PC-9 (cell line): ENCODE measurements around the gene ISOC1. TPM values are rescaled to one million over a fixed set of nuclear protein-coding genes. Genes with fewer than 3 reads are reported as not detected.

Source experiments
- BruUV-seq: library from RNA; stranded (reverse); fragments of 400-500 nt; replicated peaks from 2 replicates; lab custom pipeline; 2021; lab: Mats Ljungman, UMichigan
- CTCF ChIA-PET: fragments of 300-600 bp; sonication (Branson Sonifier 250); formaldehyde crosslinking; loops from one replicate; lab custom pipeline; 2022; ENCODE audit warnings: antibody characterized with exemption; lab: Charles Lee
- POLR2A ChIA-PET: fragments of 300-600 bp; sonication (Branson Sonifier 250); formaldehyde crosslinking; loops from one replicate; lab custom pipeline; 2022; ENCODE audit warnings: antibody characterized with exemption; ENCODE audit not compliant: unreplicated experiment; lab: Charles Lee
- DNase-seq, 2 experiments: peaks; one replicate each; pipeline versions ENCODE4 v3.0.0 to v3.0.0-alpha.2; 2015 to 2022; ENCODE audit warnings: mixed read lengths in 1 of 2
- H2AFZ ChIP-seq: fragments of 200-600 bp; sonication (generic); 2 replicates; pipeline ENCODE4 v1.8.1; 2017; ENCODE audit warnings: antibody characterized with exemption
- H3F3A ChIP-seq: fragments of 200-600 bp; sonication (generic); 2 replicates; pipeline ENCODE4 v1.8.1; 2017; ENCODE audit warnings: antibody characterized with exemption, mild to moderate bottlenecking, low read depth; ENCODE audit not compliant: insufficient read depth
- H3K27ac ChIP-seq: fragments of 200-600 bp; sonication (generic); 2 replicates; pipeline ENCODE4 v1.6.1; 2016; ENCODE audit warnings: mixed run types
- H3K27me3 ChIP-seq: fragments of 200-600 bp; sonication (generic); 2 replicates; pipeline ENCODE4 v1.6.1; 2016; ENCODE audit warnings: low read depth, mixed run types; ENCODE audit not compliant: insufficient read depth
- H3K36me3 ChIP-seq: fragments of 200-600 bp; sonication (generic); 2 replicates; pipeline ENCODE4 v1.6.1; 2016; ENCODE audit warnings: low read depth, mixed run types
- H3K4me1 ChIP-seq: fragments of 200-600 bp; sonication (generic); replicated peaks from 2 replicates; pipeline ENCODE4 v1.6.1; 2016; ENCODE audit warnings: mixed run types; ENCODE audit not compliant: insufficient read depth
- H3K4me2 ChIP-seq: fragments of 200-600 bp; sonication (generic); 2 replicates; pipeline ENCODE4 v1.6.1; 2017; ENCODE audit warnings: mixed run types
- H3K4me3 ChIP-seq: fragments of 200-600 bp; sonication (generic); 2 replicates; pipeline ENCODE4 v1.6.1; 2016; ENCODE audit warnings: mixed run types
- H3K79me2 ChIP-seq: fragments of 200-600 bp; sonication (generic); 2 replicates; pipeline ENCODE4 v1.6.1; 2017; ENCODE audit warnings: low read depth, mixed run types
- H3K9me2 ChIP-seq: fragments of 200-600 bp; sonication (generic); 2 replicates; pipeline ENCODE4 v1.8.1; 2017; ENCODE audit warnings: mild to moderate bottlenecking; ENCODE audit not compliant: insufficient read depth
- H3K9me3 ChIP-seq: fragments of 200-600 bp; sonication (generic); 2 replicates; pipeline ENCODE4 v1.8.1; 2016; ENCODE audit warnings: low read depth; ENCODE audit not compliant: insufficient read depth
- H4K20me1 ChIP-seq: fragments of 200-600 bp; sonication (generic); 2 replicates; pipeline ENCODE4 v1.8.1; 2017; ENCODE audit not compliant: insufficient read depth
- CTCF ChIP-seq: fragments of 200-600 bp; sonication (generic); conservative IDR thresholded peaks from 2 replicates; pipeline ENCODE4 v1.6.1; 2017; ENCODE audit warnings: mixed run types, antibody characterized with exemption, mild to moderate bottlenecking, moderate library complexity
- EZH2 ChIP-seq: fragments of 200-600 bp; sonication (generic); IDR thresholded peaks from 2 replicates; pipeline ENCODE4 v1.8.0; 2017; ENCODE audit warnings: antibody characterized with exemption, low read depth
- intact Hi-C: fragments of 100-400 bp; cut with micrococcal nuclease; formaldehyde crosslinking; loops from one replicate; pipeline ENCODE4 v1.10.0; 2022; ENCODE audit not compliant: unreplicated experiment
- total RNA-seq: library from RNA; stranded (reverse); gene quantifications from 2 replicates; pipeline ENCODE4 v1.2.3, GENCODE V29; 2021

ISOC1 gene
- total RNA-seq, 1 experiment from 2014 or later, result 7.5 TPM

GRCh38 chr5:129096382-129096991, 1.9 kb downstream of the ISOC1 start:
- no peaks in the 10 kb centered on the region for H3K36me3 ChIP-seq
- H3K9me3 ChIP-seq, result no peaks in the 10 kb centered on the region
- H3K9me2 ChIP-seq, result no peaks in the 10 kb centered on the region
- peak overlapping the region; percentile 88 for H3K4me2 ChIP-seq
- no peak for DNase-seq
- H3K27me3 ChIP-seq, result no peaks in the 10 kb centered on the region
- ChIA-PET POLR2A (no interaction called here), CTCF (no interaction called here)
- TF ChIP-seq CTCF (no peak), EZH2 (no peak)
- peaks cover 29% of the 10 kb centered on the region for H3K79me2 ChIP-seq
- peaks cover 14% of the 10 kb centered on the region for H3K4me1 ChIP-seq
- no peak overlapping the region for H3K4me3 ChIP-seq
- H3K27ac ChIP-seq, result no peak overlapping the region
- no peaks in the 10 kb centered on the region for H3F3A ChIP-seq
- no TSS peak for BruUV-seq
- no peaks in the 10 kb centered on the region for H4K20me1 ChIP-seq
- H2AFZ ChIP-seq, result no peak overlapping the region
- intact Hi-C loops, result no loop called here

GRCh38 chr5:129097498-129098296, 3.1 kb downstream of the ISOC1 start:
- CTCF ChIA-PET, result no interaction called here
- Histone ChIP-seq H3K4me2 (no peak overlapping the region), H3K9me2 (no peaks in the 10 kb centered on the region), H4K20me1 (no peaks in the 10 kb centered on the region), H2AFZ (no peak overlapping the region), H3K79me2 (peaks cover 29% of the 10 kb centered on the region), H3F3A (no peaks in the 10 kb centered on the region), H3K36me3 (no peaks in the 10 kb centered on the region), H3K27me3 (no peaks in the 10 kb centered on the region), H3K4me1 (peaks cover 14% of the 10 kb centered on the region), H3K4me3 (no peak overlapping the region), H3K27ac (no peak overlapping the region), H3K9me3 (no peaks in the 10 kb centered on the region)
- POLR2A ChIA-PET, result no interaction called here
- TF ChIP-seq CTCF (no peak), EZH2 (no peak)
- no peak for DNase-seq
- intact Hi-C loops, result no loop called here
- BruUV-seq, result no TSS peak

- H3K9me2 ChIP-seq, result no peaks in the 10 kb centered on the region
- H3K36me3 ChIP-seq, result no peaks in the 10 kb centered on the region
- no peak overlapping the region for H2AFZ ChIP-seq
- H3K4me1 ChIP-seq, result peaks cover 11% of the 10 kb centered on the region
- intact Hi-C loops, result no loop called here
- no peak for TF ChIP-seq EZH2
- no peak for TF ChIP-seq CTCF
- no peaks in the 10 kb centered on the region for H3F3A ChIP-seq
- CTCF ChIA-PET, result no interaction called here
- POLR2A ChIA-PET, result no interaction called here
- no peak overlapping the region for H3K4me2 ChIP-seq
- no peaks in the 10 kb centered on the region for H3K27me3 ChIP-seq
- BruUV-seq, result no TSS peak
- no peak overlapping the region for H3K4me3 ChIP-seq
- H3K27ac ChIP-seq, result no peak overlapping the region
- peaks cover 33% of the 10 kb centered on the region for H3K79me2 ChIP-seq
- H4K20me1 ChIP-seq, result no peaks in the 10 kb centered on the region
- H3K9me3 ChIP-seq, result no peaks in the 10 kb centered on the region
- DNase-seq, result no peak
These were observed 4.1 kb downstream of the ISOC1 start for GRCh38 chr5:129098488-129099183.
